Myocyte (in vitro differentiated cells): ENCODE data around the gene ACP1. TPM values are rescaled to one million over a fixed set of nuclear protein-coding genes. Genes with fewer than 3 reads are reported as not detected.
A peak's percentile ranks its signal among the peaks of the same experiment; 100 is the strongest.

Experiments
- DNase-seq: peaks from one replicate; pipeline ENCODE4 v3.0.0-alpha.2; 2012; ENCODE audit warnings: low read depth
- total RNA-seq: library from RNA; depleted of rRNA; stranded (reverse); fragments of >200 nt; gene quantifications from 2 replicates; pipeline ENCODE4 v1.2.3, GENCODE V29; 2014

Gene ACP1
- total RNA-seq, 1 donor from 2014 or later: 114 TPM

DNA sequence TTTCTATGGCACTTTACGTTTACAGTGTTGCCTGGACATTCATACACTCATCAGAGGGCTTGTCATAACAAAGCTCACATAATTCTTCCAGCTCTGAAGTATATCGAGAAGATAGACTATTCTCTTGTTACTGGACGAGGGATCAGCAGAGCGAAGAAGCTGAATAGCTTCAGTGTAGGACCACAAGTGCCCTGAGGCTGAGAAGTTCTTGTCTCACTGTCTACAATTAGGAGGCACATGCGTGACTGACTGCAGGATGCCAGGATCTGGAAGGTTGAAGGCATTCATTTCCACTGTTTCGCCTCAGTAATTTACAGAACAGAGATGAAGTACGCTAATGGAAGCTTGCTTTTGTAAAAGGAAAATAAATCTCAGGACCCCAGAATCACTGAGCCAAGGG lies 10.5 kb upstream of the ACP1 start:
- no peak for DNase-seq

DNA sequence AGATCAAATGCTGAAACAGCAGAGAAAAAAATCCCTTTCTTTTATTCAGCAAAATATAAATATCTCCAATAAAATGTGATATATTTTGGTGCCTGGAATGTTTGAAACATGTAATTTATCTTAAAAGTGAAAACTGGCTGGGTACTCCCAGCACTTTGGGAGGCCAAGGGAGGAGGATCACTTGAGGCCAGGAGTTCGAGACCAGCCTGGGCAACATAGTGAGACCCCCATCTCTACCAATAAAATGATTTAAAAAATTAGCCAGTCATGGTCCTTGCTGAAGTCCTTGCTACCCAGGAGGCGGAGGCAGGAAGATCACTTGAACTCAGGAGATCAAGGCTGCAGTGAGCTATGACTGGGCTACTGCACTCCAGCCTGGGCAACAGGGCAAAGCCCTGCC lies 9.6 kb upstream of the ACP1 start:
- DNase-seq: no peak

DNA sequence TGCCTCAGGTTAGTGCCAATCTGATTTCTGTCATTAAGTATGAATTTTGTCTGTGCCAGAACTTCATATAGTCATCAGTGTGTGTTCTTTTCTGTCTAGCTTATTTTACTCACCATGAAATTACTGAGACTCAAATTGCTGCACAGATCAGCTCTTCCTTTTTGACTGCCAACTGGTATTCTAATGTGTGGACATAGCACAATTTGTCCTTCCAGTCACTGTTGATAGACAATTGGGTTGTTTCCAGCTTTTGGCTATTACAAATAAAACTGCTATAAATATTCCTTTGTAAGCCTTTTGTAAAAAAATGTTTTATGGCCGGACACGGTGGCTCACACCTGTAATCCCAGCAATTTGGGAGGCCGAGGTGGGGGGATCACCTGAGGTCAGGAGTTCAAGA lies 8.7 kb upstream of the ACP1 start:
- DNase-seq: no peak

DNA sequence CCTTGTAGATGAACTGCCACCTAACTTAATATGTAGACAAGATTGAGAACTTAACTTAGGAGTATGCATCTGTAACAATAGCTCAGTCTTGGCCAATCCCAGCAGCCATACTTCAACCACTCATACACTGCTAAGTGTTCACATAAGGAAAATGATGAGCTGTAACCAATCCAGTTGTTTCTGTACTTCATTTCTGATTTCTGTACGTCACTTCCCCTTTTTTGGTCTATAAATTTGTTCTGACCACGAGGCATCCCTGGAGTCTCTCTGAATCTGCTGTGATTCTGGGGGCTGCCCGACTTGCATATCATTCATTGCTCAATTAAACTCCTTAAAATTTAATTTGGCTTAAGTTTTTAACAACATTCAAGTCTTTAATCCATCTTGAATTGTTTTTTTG lies 7.3 kb upstream of the ACP1 start:
- no peak for DNase-seq

- DNase-seq: no peak
These were observed 6.9 kb upstream of the ACP1 start for GRCh38 chr2:257842-258241.

DNA sequence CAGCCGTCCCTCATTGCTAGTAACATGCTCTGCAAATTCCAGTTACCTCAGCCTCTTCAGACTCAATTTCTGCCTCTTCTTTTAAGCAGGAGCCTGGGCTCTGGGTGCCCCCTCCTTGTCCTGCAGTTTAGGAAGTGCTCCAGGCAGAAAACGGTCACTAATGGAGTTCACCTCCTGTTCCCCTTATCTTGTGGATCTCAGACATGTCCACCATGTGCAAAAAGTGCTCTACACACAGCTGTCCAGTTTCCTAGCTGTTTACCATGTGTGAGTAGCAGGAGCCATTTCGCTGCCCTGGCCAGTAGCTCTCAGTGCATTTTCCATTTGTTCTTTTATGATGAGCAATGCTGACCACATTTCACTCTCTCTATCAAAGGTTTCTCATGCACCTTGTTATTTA lies 5.8 kb upstream of the ACP1 start:
- DNase-seq: no peak

GRCh38 chr2:259789-260331 lies 4.9 kb upstream of the ACP1 start:
- no peak for DNase-seq

- no peak for DNase-seq
These were observed 4.1 kb upstream of the ACP1 start for GRCh38 chr2:260507-261161.

DNA sequence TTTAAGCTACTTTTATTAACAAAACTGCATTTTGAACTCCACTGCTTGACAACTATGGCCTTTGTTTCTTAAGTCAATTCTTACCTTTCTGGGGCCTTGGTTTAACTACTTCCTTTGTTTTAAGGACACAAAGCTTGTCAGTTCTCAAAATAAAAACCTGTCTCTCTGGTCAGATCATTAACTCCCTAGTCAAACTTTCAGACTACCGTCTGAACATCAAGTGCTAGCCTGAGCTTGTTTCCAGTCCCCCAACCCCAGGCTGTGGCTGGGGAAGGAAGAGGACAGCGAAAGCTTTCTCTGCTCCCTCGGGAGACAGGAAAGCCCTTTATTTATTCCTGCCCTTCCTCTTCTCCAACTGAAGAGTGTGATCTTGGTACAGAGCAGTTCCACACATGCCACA lies 2.6 kb upstream of the ACP1 start:
- DNase-seq: no peak

GRCh38 chr2:263022-263738 lies 1.6 kb upstream of the ACP1 start:
- no peak for DNase-seq

DNA sequence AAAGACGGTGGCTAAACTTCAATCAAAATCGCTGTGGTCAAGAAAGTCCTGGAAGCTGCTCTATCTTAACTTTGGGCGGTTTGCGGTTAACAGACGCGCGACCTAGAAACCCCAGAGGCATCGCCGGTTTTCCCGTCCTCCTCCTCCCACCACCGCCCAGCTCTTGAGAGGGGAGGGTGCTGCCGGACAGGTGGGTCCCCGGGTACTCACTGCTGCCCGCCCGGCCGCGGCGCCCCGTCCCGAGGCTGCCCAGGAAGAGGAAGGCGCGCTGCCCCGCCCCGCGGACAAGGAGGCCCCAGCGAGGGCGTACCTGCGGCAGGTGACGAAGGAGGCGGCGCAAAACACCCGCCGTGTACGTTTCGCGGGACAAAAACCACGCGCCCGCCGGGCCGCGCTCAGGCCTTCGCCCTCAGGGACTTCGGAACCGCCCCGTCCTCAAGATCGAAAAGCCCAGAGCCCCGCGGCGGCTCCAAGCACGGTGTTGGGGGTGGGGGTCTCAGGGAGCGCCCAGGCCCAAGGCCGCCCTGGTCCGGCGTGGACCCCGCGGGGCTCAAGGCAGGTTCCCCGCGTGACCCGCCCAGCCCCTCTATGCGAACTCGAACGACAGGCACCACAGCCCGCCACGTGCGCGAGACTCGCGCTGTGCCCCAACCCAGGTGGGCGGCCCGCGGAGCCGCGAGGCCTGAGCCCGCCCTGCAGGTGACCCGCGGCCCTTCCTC lies 814 bp upstream of the ACP1 start, which contains the start of gene SH3YL1:
SH3YL1 (minus strand) TSS at position 259 of the 719 bp plus-strand sequence; CDS start at position 211, 48 bp downstream.
- DNase-seq: peak; percentile 11

GRCh38 chr2:268323-268722 lies 3.6 kb downstream of the ACP1 start:
- no peak for DNase-seq

DNA sequence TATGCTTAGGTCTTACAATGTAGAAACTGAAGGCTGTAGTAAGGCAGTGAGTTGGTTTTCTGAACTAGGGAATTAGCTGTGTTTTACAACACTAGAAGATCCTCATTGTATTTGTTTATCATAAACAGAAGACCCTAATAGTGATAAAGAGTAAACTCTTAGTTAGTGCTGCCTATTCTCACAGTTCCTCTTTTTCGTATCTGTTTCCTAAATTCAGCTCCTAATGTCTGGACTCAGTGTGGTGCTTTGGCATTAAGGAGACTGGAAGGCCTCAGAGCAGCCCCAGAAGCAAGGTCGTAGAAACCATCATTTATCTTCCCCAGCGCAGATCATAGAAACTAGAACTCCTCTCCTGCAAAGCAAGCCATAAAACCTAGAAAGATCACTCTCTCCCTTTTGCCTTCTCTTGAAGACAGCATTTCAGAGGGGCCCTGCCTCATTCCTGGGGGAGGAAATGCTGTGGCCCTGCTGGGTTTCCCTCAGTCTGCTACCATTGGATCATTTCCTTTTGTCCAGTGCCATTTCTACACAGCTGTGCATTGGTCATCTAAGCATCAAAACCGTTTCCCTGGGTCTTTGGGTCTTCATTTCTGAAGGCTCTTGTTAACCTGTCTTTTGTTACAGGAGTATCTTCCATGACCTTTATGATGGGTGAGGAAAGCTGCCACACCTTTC lies 4.7 kb downstream of the ACP1 start:
- no peak for DNase-seq

GRCh38 chr2:270861-271260 lies 6.1 kb downstream of the ACP1 start:
- DNase-seq: no peak

GRCh38 chr2:271917-272316 lies 7.2 kb downstream of the ACP1 start:
- DNase-seq: no peak

DNA sequence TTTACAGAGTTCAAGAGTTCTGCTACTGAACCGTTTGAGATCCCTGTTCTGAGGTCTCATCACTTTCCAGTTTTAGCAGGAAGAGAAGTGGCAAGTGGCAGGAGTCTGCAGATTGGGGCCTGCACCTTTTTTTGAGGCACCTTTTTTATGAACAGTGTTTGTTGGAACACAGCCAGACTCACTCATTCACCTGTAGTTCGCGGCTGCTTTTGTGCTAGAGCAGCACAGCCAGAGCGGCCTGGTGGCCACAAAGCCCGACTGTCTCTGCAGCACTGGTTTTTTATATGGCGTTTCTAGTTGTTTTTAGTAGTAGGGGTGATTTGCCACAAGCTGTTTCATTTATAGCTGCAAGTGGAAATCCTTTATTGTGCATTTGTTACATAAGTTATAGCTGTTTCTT lies 8.6 kb downstream of the ACP1 start:
- DNase-seq: no peak

- DNase-seq: no peak
These were observed 9.8 kb downstream of the ACP1 start for GRCh38 chr2:274503-274902.

- no peak for DNase-seq
These were observed 10.7 kb downstream of the ACP1 start for GRCh38 chr2:275466-275865.

GRCh38 chr2:278312-278926 lies 13.7 kb downstream of the ACP1 start:
- no peak for DNase-seq

- DNase-seq: no peak
These were observed 14.2 kb downstream of the ACP1 start for GRCh38 chr2:278927-279320.

GRCh38 chr2:279366-279765 lies 14.6 kb downstream of the ACP1 start:
- DNase-seq: no peak
